Fibroblast of peridontal ligament (primary cell): ENCODE data around the gene TMTC2.

Experiments used
- DNase-seq: peaks from one replicate; pipeline ENCODE4 v3.0.0-alpha.2; 2010; ENCODE audit errors: extremely low read depth

The TMTC2 gene

DNA sequence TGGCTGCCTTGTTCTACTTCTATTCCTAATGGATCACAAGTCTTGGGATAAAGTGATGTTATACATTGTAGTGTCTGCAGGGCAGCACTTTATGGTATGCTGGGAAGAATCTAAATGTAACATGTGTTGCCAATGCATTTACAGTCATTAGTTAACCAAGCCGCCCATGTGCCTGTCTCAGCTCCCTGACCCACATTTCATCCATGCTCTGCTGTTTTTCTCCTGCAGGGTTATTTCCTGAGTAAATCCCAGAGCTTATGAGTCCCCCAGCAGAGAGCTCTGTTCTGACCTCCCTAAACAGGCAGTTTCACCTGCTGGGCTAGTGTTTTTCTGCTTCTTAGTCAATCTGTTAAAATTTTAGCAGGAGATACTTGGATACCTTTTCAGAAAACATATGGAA lies 4.4 kb upstream of the TMTC2 start:
- no peak for DNase-seq

DNA sequence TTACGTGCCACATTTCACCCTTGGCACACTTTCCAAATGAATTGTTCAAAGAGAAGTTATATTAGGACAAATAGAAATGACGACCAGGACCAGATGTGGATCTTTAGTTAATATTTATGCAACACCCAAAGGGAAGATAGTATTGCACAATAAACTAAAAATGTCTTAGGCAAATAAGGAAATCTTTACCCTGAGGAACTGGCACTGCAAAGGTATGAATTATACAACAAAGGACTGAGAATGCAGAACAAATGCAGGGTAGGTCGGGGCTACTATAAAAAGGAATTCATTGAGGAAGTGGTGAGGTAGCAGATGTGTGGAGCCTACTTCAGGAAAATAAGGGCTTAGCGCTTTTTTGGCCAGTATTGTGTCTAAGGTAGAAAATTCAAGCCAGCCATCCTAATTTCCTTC lies 3.9 kb upstream of the TMTC2 start:
- no peak for DNase-seq

DNA sequence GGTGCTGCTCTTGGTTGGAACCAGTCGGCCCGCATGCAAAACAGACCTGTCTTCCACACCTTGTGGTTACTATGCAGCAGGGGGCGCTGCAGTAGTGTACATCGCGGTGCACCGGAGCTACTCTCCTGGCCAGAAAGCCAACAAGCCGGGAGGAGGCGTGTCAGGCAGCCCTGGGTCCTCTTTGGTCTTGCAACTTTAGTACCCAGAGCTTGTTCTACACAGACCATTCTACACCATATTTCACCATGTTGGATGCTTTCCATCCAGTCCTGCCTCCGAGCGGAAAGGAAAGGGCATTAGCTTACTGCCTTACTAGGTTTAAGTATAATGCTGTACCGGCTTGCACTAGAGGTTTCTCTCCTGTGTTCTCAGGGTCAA lies 927 bp upstream of the TMTC2 start:
- DNase-seq: peak; percentile 89

DNA sequence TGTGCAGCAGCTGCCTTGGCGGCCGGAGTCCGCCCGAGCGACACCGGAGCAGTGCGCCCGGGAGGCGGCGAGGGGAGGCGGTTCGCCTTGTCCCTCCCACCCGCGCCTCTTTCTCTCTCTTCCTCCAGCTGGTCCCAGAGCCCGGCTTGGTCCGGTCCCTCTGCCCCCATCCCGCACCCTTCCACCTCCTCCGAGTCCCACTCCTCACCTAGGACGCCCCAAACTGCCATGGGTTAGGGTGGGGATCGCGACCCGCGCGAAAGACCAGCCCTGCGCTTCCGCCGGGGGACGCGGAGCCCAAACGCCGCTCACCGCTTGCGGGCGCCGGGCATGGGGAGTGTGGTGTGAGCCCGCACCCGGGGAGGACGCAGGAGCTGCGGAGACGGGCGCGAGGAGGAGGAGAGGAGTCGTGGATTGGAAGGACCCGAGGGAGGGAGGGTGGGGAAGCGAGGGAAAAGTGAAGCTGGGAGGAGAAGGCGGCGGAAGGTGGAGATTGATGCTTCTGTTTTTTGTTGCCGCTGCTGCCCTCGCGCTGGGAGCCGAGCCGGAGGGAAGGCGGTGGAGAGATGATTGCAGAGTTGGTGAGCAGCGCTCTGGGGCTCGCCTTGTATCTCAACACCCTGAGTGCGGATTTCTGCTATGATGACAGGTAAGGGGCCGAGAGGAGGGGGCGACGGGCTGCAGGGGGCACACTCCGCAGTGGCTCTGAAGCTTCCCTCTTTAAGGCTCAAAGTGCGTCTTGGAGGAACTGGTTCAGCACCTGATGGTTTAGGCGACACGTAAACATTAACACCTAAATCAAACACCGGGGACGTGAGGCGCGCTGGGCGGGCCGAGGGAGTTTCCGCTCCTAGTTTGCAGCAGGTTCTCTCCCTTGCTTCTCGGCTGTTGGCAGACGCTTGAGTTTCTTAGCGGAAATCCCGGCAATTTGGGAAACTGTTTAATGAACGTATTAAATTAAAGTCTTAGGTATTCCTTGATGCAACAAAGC lies 610 bp downstream of the TMTC2 start:
- DNase-seq: peak; percentile 12

DNA sequence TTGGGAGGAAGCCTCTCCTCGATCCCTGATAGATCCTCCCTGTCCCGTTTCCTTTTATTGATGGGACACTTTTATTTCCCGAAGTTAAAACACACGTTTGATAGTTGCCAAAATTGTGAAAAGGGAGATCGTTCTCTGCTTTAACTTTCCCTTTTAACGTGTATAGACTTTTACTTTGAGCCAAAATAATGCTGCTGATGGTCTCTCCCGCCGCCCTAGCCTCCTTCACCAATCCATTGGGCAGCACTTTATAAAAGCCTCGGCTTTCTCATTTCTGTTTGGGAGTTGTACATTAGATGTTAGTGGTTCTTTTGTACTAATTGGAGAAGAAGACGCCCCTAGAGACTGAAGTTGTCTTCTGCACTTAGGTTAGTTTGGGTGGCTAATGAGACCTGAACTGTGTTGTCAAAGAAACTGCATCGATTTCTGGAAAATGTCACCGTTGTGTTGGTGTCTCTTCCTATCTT lies 1.4 kb downstream of the TMTC2 start:
- DNase-seq: peak; percentile 6

DNA sequence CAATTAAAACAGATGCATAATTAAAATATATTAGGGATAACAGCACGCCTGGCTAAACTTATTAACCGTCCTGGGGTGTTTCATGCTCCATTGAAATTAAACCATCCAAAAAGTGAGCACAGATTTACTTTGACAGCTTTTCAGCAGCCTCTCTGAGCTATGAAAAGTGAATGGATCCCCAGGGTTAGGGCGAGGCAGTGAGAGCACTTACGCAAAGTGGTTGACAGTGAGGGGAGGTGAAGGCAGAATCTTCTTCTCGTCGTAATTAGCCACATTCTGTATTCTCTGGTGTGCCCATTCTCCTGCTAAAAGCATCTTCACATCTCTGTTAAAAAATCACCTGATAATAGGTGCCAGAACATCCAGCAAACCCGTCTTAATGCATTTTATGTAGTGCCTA lies 1.9 kb downstream of the TMTC2 start:
- no peak for DNase-seq

DNA sequence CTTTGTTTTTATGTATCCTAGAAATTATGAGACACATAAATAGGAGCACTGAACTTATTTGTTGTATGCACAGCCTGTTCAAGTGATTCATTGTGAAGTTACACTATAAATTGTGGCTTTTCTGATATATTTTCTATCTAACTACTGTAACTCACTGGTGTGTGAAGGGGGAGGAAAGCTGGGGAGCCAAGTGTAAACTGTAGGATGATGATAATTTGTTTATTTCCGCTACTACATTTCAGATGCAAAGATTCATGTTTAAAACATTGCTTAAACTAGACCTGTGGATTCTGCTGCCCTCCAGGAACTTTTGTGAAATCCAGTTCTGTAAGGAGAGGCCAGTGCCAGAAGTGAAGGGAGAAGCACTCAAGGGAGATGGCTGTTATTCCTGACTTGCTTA lies 3.3 kb downstream of the TMTC2 start:
- DNase-seq: no peak

DNA sequence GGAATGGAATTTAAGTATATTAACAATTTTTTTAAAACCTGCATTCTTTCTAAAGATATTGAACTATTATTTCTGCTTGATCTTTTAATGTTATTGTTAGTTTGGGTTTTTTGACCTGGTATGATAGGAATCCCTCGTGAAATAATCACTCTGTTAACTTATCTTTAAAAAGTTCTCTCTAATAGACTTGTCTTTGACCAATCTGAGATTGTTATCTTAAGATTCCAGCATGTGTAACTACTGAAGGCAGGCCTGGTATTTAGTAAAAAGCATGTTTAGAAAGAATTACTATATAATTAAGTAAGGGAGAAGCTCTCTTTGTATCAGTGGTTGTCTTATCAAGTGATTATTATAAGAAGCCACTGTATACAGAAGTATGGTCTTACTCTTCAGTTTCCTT lies 4.8 kb downstream of the TMTC2 start:
- no peak for DNase-seq

DNA sequence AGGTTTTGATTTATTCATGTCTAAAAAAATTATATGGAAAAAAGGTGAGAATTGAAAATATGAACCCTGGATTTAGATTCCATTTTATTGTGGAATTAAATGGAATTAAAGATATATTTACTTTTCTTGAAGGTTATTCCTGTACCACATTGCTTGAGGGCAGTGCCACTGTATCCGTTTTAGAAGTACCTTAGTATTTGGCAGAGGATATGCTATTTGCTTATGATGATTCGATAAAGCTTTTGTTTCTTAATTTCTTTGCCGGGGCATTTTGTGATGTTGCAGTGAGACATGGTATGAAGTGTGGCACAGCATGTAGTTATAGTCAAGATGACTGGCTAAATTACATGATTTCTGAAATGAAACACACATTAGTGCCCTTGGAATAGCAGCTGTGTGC lies 7.6 kb downstream of the TMTC2 start:
- DNase-seq: no peak

DNA sequence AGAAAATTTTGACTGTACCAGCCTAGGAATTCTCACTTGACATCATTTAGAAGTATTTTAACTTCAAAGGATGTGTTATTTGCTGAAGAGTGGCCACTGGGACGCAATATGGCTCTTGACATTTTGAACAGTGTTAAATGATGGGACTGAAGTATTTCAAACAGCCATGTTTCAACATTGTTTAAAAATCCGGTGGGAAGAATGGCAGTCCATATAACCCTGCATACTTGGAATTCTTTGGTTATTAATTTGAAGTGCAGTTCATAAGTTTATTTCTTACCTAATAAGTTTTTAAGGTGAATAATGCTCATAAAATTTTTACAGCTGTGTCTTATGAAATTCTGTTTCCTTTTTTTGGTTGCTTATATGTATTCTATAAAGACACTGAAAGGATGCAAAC lies 8.3 kb downstream of the TMTC2 start:
- DNase-seq: no peak

DNA sequence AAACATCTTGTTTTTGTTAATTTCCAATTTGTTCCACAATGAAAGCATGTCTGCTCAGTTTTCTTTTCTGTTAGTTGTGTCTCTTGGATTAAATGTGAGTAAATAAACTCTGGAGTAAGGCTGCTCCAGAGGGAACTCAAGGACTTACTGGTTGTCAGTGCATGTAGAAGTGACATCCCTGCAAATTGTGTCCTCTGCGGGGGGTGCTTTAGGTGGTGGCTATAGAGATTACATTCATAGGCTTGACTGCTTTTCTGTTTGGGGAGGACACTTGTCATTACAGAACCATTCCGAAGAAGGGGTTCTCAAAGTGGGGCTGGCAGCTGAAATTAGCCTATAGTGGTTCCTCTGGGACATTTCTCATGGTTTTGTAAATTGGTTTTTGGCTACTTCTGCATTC lies 8.8 kb downstream of the TMTC2 start:
- DNase-seq: no peak

DNA sequence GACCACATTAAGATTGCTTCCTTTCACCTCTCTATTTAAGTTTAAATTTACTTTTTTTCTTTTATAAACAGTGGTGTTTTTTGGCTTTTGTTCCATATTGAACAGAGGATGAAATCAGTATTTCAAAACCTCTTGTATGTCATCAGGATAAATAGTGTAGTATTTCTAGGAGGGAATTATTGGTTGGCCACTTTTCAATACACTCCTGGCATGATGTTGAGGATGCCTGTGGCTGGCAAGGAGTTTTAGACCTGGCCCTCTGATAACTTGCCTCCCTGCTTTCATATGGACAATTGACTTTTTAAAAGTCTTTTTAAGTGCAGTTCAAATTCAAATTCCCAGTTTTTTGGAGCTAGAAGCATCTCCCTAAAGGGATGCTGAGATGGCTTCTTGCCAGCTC lies 9.8 kb downstream of the TMTC2 start:
- no peak for DNase-seq

DNA sequence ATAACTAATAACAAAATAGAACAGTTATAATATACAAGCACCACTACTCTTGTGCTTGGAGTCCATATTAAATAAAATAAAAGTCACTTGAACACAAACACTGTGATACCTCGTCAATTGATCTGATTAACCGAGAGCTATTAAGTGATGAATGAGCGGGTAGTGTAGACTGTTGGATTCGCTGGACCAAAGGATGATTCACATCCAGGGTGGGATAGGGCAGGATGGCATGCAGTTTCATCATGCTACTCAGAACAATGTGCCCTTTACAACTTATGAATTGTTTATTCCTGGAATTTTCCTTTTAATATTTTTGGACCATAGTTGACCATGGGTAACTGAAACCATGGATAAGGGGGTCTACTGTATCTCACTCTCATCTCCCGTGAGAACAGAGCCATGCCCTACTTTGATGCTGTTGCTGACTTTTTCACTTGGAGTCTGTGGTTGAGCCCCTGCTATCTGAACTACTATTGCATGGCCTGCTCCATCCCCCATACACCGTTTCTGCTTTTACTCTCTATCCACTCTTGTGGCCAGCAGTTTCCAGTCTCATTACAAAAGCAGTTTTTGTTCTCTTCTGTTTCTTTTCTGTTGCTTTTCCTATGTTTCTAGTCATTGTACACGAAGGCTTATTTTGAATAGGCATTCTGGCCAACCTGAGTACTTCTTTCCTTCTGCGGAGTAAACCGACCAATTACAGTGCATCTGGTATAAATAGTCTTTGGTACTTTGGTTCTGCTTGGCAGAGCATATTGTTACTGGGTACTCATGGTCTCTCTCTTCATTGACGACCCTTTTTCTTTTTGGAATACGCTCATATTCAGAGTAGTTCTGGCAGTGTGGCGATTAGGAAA lies 12.2 kb downstream of the TMTC2 start:
- no peak for DNase-seq

DNA sequence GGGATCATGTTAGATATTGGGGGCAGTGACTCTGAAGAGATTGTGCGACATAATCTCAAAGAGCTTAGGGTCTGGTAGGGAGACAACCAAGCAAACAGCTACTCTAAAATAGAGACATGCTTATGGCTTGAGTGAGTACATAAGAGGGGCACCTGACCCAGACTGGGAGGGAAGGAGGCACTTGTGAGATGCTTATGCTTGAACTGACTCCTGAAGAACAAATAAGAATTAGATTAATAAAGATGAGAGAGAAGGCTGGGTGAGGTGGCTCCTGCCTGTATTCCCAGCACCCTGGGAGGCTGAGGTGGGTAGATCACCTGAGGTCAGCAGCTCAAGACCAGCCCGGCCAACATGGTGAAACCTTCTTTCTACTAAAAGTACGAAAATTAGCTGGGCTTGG lies 19.1 kb downstream of the TMTC2 start:
- no peak for DNase-seq

DNA sequence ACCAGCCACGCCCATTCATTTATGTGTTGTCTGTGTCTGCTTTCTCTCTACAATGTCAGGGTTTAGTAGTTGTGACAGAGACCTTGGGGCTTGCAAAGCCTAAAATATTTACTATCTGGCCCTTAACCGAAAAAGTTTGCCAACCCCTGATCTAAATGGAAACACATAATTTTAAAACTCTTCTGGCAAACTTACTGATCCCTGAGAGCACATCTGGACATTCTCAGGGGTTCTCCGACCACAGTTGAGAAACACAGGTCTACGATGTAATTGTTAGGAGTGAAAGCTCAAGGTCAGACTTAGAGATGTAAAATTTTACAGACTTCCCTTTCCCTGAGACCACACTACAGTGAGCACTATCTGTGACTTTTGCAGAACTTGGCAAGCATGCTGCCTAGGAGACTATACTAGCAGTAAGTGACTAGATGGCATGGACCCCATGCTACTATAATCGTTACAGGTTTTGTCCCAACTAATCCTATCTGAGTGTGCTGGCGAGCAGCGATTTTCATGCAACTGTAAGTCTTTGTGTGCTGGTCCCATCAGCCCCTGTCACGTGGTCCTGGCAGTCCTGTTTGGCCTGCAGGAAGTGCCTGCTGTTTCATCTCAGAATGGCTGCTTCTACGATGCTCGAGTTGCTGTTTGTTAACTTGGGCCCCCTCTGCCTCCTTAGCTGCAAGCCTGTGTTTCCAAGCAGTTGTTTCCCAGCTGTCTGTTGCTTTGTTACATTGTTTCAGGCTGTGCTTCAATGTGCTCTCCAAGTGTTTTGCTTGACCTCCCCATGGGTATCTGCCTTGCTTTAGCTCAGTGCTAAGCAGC lies 21.6 kb downstream of the TMTC2 start:
- no peak for DNase-seq

DNA sequence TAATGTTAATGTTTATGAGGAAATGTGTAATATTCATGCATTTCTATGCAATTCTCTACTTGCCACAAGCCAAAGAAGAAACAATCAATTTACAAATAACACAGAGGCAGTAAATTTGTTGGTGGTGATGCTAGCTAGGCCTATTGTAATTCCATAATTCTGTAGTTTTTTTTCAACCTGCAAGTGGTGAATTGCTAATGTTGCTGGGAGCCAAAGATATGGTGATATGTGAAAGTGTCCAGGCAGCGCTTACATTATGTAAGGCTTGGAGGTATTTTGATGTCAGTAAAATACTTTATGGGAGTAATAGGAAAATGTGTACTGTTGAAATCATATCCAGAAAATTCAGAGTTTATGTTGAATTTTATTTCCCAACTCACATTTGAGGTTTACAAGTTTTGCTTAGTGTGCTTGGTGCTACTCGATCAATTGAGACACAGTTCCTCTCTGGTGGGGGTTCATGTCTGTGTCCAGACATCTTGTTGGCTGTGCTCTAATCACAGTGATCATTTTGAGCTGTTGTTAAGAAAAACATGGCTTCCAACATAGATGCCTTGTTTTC lies 23.2 kb downstream of the TMTC2 start:
- no peak for DNase-seq

DNA sequence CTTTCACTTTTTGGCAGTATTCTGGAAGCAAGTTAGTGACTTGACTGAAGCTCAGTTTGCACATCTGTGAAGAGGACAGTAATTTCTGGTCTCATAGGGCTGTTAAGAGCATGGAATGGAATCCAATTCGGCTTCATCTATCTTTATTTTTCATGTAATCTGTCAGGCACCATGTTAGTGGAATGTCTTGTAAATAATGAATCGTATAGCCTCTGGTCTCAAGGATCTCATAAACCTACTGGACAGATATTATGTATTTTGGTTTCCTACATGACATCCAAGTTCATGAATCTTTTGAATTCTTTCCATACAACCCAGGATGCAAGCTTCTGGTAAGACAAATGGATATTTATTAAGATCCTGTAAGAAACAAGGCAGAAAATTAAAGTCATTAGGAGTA lies 24.0 kb downstream of the TMTC2 start:
- DNase-seq: no peak

DNA sequence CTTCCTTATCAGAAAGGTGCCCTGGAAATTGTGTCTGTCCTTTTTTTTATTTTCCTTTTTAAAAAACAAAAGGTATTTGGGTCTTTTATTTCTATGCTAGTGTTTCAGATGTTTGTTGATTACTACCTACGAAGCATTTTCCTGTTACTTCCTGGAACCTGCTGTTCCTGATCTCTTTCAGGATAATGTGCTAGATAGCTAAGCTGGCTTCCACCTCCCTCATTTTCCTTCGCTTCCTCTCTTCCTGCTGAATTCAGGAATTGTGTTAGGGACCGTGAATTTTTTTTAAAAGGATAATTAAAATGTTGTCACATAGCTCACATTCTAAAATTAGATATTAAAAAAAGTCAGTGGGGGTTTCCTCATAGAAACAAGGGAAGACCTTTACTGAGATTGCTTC lies 27.7 kb downstream of the TMTC2 start:
- no peak for DNase-seq

DNA sequence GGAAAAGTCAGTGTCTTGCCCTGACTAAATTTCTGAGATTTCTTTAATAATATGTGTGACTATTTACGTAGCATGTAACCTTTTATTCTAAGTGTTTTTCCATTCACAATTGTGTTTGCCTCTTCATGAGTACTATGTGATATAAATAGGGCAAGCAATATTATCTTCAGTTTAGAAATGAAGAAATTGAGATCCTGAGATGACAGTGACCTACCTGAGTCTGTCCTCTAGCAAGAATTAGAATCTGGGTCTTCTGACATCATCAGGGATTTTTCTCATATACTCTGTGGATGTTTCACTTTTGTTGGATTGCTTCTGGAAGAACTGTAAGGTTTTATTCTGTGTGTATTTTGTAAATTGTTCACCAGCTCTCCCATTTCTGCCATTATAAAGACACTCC lies 35.0 kb downstream of the TMTC2 start:
- no peak for DNase-seq

DNA sequence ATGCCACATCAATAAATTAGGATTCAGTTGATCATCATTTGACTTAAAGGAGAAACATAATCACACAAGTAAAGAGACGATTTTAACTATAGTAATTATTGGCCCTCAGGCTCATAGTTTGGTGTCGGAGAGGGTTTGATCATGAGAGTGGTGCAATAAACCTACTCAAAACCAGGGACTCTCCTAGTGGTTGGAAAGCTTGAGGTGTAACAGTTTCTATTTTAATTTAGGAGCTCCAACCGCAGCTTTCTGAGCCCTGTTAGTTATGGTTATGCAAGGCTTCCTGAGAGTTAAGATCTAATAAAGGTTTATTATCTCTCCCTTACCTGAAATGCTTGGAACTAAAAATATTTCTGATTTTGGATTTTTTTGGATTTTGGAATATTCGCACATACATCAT lies 36.4 kb downstream of the TMTC2 start:
- no peak for DNase-seq

DNA sequence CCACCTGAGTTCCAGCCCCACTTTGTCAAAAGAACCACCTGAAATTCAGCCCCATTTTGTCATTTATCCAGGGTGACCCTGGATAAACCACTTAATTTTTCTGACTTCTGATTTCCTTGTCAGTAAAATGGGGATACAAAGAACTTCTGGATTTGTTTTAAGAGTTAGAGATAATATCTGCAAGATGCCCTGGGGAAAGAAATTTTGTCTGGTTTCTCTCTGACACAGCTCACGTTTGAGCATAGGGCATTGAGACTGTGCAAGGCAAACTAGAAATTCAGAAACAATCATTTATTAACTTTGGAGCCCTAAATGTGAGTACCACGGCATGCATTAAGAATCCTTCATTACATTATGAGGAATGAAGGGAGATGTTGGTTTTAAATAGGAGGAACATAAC lies 37.2 kb downstream of the TMTC2 start:
- no peak for DNase-seq

DNA sequence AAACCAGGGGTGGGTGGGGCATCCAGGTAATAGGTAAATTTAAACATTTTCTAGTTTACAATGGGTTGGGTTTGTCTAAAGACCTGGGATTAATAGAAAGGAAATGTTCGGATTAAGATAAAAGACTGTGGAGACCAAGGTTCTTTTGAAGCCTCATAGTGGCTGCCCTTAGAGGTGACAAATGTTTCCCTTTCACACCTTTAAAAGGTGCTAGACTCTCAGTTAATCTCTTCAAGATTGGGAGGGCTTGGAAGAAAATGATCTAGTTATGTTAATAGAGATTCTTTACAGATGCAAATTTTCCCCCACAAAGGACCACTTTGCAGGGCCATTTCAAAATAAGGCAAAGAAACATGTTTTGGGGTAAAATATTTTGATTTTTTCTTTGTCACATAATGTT lies 39.0 kb downstream of the TMTC2 start:
- no peak for DNase-seq
